Right renal pelvis (tissue), 4 donors: Measurements from ENCODE around the gene LIPC. TPM values are rescaled to one million over a fixed set of nuclear protein-coding genes. Genes with fewer than 3 reads are reported as not detected.
A peak's percentile ranks its signal among the peaks of the same experiment; 100 is the strongest.

ENCODE experiments used
- DNase-seq, 4 donors: peaks; one replicate each; pipeline ENCODE4 v3.0.0-alpha.2; 2013; ENCODE audit warnings: low read depth in 4 of 4, low spot score in 3 of 4, missing footprints in 1 of 4
- polyA plus RNA-seq, 4 donors: library from polyadenylated mRNA; unstranded; fragments of 120-200 nt; gene quantifications; one replicate each; pipeline ENCODE4 v1.2.1, GENCODE V29; 2013; ENCODE audit not compliant: insufficient read length in 4 of 4

The LIPC gene
- polyA plus RNA-seq, 4 donors, result 11.8 to 21.8 (median 13.9) TPM

GRCh38 chr15:58405865-58406264 is 25.9 kb upstream of the LIPC start:
- DNase-seq, result no peak

GRCh38 chr15:58406811-58407210 is 25.0 kb upstream of the LIPC start:
- DNase-seq, result no peak

- DNase-seq, result no peak
Measured at GRCh38 chr15:58407236-58407775, 24.5 kb upstream of the LIPC start.

- no peak for DNase-seq
Measured at GRCh38 chr15:58407778-58408177, 24.0 kb upstream of the LIPC start.

GRCh38 chr15:58409861-58410260 is 21.9 kb upstream of the LIPC start:
- DNase-seq, result no peak

- DNase-seq, result peak in 1 of 4 donors; percentile 43
Measured at GRCh38 chr15:58410353-58410752, 21.4 kb upstream of the LIPC start.

- DNase-seq, result no peak
Measured at GRCh38 chr15:58413253-58413652, 18.5 kb upstream of the LIPC start.

GRCh38 chr15:58415636-58416035 is 16.2 kb upstream of the LIPC start:
- DNase-seq, result no peak

- no peak for DNase-seq
Measured at GRCh38 chr15:58416963-58417362, 14.8 kb upstream of the LIPC start.

GRCh38 chr15:58418135-58418534 is 13.7 kb upstream of the LIPC start:
- DNase-seq, result no peak

GRCh38 chr15:58419803-58420524 is 11.8 kb upstream of the LIPC start:
- DNase-seq, result no peak

GRCh38 chr15:58420579-58421043 is 11.2 kb upstream of the LIPC start:
- DNase-seq, result no peak

- no peak for DNase-seq
Measured at GRCh38 chr15:58423205-58423604, 8.6 kb upstream of the LIPC start.

- DNase-seq, result no peak
Measured at GRCh38 chr15:58423831-58424608, 7.8 kb upstream of the LIPC start.

GRCh38 chr15:58424722-58425121 is 7.1 kb upstream of the LIPC start:
- no peak for DNase-seq

- no peak for DNase-seq
Measured at GRCh38 chr15:58425185-58425584, 6.6 kb upstream of the LIPC start.

GRCh38 chr15:58425834-58426233 is 6.0 kb upstream of the LIPC start:
- DNase-seq, result no peak

GRCh38 chr15:58426501-58426900 is 5.3 kb upstream of the LIPC start:
- DNase-seq, result no peak

GRCh38 chr15:58427987-58428386 is 3.8 kb upstream of the LIPC start:
- DNase-seq, result no peak

GRCh38 chr15:58430224-58430787 is 1.5 kb upstream of the LIPC start:
- DNase-seq, result no peak

- no peak for DNase-seq
Measured at GRCh38 chr15:58432401-58432800, 610 bp downstream of the LIPC start.
